ENCODE measurements around the gene ARL8A. TPM values are rescaled to one million over a fixed set of nuclear protein-coding genes. Genes with fewer than 3 reads are reported as not detected.

ARL8A gene
- total and polyA plus RNA-seq, 10 of the 15 experiments (the other 5 are each of a cell fraction or from before 2014, with no cell fraction given), result 0.34 to 49.2 (median 15.4) TPM

GRCh38 chr1:202104073-202104472, 40.5 kb downstream of the ARL8A start:
- no peak overlapping the region for H3K27ac ChIP-seq (ENCODE audit: control insufficient read depth, insufficient read depth)
- ChIA-PET RAD21 (ENCODE audit: unreplicated experiment) (no interaction called here), SMC1A (ENCODE audit: uncharacterized antibody, unreplicated experiment) (no interaction called here), CTCF (no interaction called here), POLR2A (interaction anchor here (0.7 to 0.9 kb wide), 2 partner anchors 10 to 278 kb away, joined by 3 read pairs; no protein-coding TSS in a partner anchor)
- in situ Hi-C loops (cut with MboI), result no loop called here
- H4K20me1 ChIP-seq (ENCODE audit: control insufficient read depth, insufficient read depth), result no peaks in the 10 kb centered on the region
- BruUV-seq (replicated peaks), result no TSS peak
- H2AFZ ChIP-seq (ENCODE audit: control insufficient read depth, low read depth, low read length), result no peak overlapping the region
- no peaks in the 10 kb centered on the region for H3K9me3 ChIP-seq (replicated peaks; ENCODE audit: control insufficient read depth, insufficient read depth, low read length)
- intact Hi-C loops (cut with micrococcal nuclease; ENCODE audit: unreplicated experiment), result no loop called here
- no peak overlapping the region for H3K4me2 ChIP-seq (ENCODE audit: control insufficient read depth, insufficient read depth)
- no peak overlapping the region for H3K9ac ChIP-seq (ENCODE audit: control insufficient read depth, insufficient read depth, low read length)
- ATAC-seq (no peak), DNase-seq (ENCODE audit: low read depth, low spot score) (no peak), FAIRE-seq (no peak)
- no peaks in the 10 kb centered on the region for H3K4me1 ChIP-seq (ENCODE audit: control insufficient read depth, insufficient read depth, low read length)
- no peaks in the 10 kb centered on the region for H3K79me2 ChIP-seq (ENCODE audit: control insufficient read depth, insufficient read depth, low read length)
- no peaks in the 10 kb centered on the region; a peak in 1 of 4 replicates for H3K27me3 ChIP-seq (replicated peaks in 1 of 2; ENCODE audit: control insufficient read depth in 2 of 2, insufficient read depth in 2 of 2, low read length in 1 of 2)
- no peak overlapping the region for H3K4me3 ChIP-seq
- TF ChIP-seq DPF2 (IDR thresholded peaks at IDR 0.05) (no peak), KDM1A (IDR thresholded peaks at IDR 0.05; ENCODE audit: borderline replicate concordance) (no peak)
- no peaks in the 10 kb centered on the region for H3K36me3 ChIP-seq (ENCODE audit: control insufficient read depth in 2 of 2, insufficient read depth in 2 of 2, low read length in 1 of 2)
- WGBS (ENCODE audit: insufficient coverage, insufficient replicate concordance, low lambda C conversion rate, missing lambda C conversion rate), result 58% methylated on average over 8 of the region's 10 CpGs

GRCh38 chr1:202101184-202101583, 43.4 kb downstream of the ARL8A start:
- no peak for FAIRE-seq
- SMC1A ChIA-PET (ENCODE audit: uncharacterized antibody, unreplicated experiment), result no interaction called here
- POLR2A ChIA-PET, result no interaction called here
- CTCF ChIA-PET, result interaction anchor here (0.7 to 1.7 kb wide), 4 partner anchors 17 to 91 kb away, joined by 3 to 5 read pairs (median 4); partner anchors contain the start of gene ELF3
- Histone ChIP-seq H3K79me2 (ENCODE audit: control insufficient read depth, insufficient read depth, low read length) (no peaks in the 10 kb centered on the region), H3K9me3 (replicated peaks; ENCODE audit: control insufficient read depth, insufficient read depth, low read length) (no peaks in the 10 kb centered on the region), H3K4me1 (ENCODE audit: control insufficient read depth, insufficient read depth, low read length) (no peaks in the 10 kb centered on the region), H3K4me2 (ENCODE audit: control insufficient read depth, insufficient read depth) (no peak overlapping the region), H3K4me3 (no peak overlapping the region), H2AFZ (ENCODE audit: control insufficient read depth, low read depth, low read length) (no peak overlapping the region), H4K20me1 (ENCODE audit: control insufficient read depth, insufficient read depth) (no peaks in the 10 kb centered on the region), H3K36me3 (ENCODE audit: control insufficient read depth in 2 of 2, insufficient read depth in 2 of 2, low read length in 1 of 2) (no peaks in the 10 kb centered on the region), H3K27ac (ENCODE audit: control insufficient read depth, insufficient read depth) (no peak overlapping the region), H3K27me3 (replicated peaks in 1 of 2; ENCODE audit: control insufficient read depth in 2 of 2, insufficient read depth in 2 of 2, low read length in 1 of 2) (no peaks in the 10 kb centered on the region; a peak in 1 of 4 replicates), H3K9ac (ENCODE audit: control insufficient read depth, insufficient read depth, low read length) (no peak overlapping the region)
- intact Hi-C loops (cut with micrococcal nuclease; ENCODE audit: unreplicated experiment), result no loop called here
- BruUV-seq (replicated peaks), result no TSS peak
- RAD21 ChIA-PET (ENCODE audit: unreplicated experiment), result no interaction called here
- TF ChIP-seq ZSCAN29 (IDR thresholded peaks at IDR 0.05), result no peak
- TF ChIP-seq ZBTB11 (CRISPR knock-in tag; IDR thresholded peaks at IDR 0.05), result no peak
- 46% methylated on average over 4 of the region's 4 CpGs for WGBS (ENCODE audit: insufficient coverage, insufficient replicate concordance, low lambda C conversion rate, missing lambda C conversion rate)
- DNase-seq (ENCODE audit: low read depth, low spot score), result no peak
- in situ Hi-C loops (cut with MboI), result no loop called here
- ATAC-seq, result no peak

Data from GM12878 (cell line).